Activated T-cell treated with anti-CD3 and anti-CD28 coated beads, Interleukin-2, amount 50 U/mL, for 24 hours (primary cell): Measurements from ENCODE around the gene TANGO2.
"Not testable (repeated sequence)": the region's sequence is repeated elsewhere in the genome, so short reads cannot be mapped to it uniquely, and the experiment has no call there.

Experiments
- DNase-seq: peaks from one replicate; pipeline ENCODE4 v3.0.0-alpha.2; 2020
- H3K27ac Mint-ChIP-seq: 2 replicates; pipeline ENCODE4 v1.8.0; 2020; ENCODE audit warnings: mild to moderate bottlenecking, mixed read lengths
- H3K27me3 Mint-ChIP-seq: 2 replicates; pipeline ENCODE4 v1.8.0; 2020; ENCODE audit warnings: mixed read lengths
- H3K36me3 Mint-ChIP-seq: 2 replicates; pipeline ENCODE4 v1.8.0; 2020; ENCODE audit warnings: low read depth, mixed read lengths
- H3K4me1 Mint-ChIP-seq: 2 replicates; pipeline ENCODE4 v1.8.0; 2020; ENCODE audit warnings: low read depth, mixed read lengths
- H3K4me3 Mint-ChIP-seq: 2 replicates; pipeline ENCODE4 v1.8.0; 2020; ENCODE audit warnings: mild to moderate bottlenecking, moderate library complexity, mixed read lengths
- H3K9me3 Mint-ChIP-seq: 2 replicates; pipeline ENCODE4 v1.8.0; 2020; ENCODE audit warnings: mixed read lengths

TANGO2 gene

GRCh38 chr22:20058989-20059770, 38.3 kb downstream of the TANGO2 start:
- Mint-ChIP-seq H3K4me1 (no peaks in the 10 kb centered on the region), H3K27me3 (no peaks in the 10 kb centered on the region), H3K9me3 (no peaks in the 10 kb centered on the region), H3K27ac (peak overlapping the region; percentile 50), H3K36me3 (peaks cover 67% of the 10 kb centered on the region), H3K4me3 (no peak overlapping the region)
- no peak for DNase-seq

DNA sequence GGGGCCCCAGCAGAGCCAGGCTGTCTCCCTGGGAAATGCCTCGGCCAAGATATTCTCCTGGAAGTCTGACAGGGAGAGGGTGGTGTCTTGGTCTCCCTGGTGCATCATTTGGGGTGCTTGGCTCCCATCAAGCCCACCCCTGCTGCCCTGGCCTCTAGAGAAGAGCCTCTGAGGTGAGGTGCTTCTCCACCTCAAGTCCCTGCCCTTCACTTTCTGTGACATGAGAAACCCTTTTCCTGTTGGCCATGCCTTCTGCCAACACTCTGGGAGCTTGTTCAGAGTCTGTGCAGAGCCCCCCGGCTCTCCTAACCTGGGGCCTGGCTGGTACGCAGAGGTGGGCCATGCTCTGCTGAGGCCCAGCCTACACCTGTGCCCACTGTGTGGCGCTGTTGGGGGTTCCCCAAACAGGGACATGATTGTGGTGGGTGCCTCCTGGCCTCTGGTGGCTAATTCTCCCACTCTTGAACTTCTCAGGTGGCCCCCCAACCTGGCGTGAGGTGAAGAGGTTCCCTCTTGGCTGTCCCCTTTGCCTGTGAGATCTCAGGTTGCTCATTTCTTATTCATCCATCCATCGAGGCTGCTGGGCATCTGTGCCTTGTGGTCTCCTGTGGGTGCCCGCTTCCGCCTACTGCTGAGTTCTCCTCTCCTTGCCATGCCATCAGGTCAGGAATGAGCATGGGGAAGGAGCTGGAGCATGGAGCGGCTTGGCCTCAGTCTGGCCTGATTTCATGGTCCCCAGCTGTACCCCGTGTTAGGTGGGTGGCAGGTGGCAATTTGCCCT, 40.0 kb downstream of the TANGO2 start:
- no peaks in the 10 kb centered on the region for H3K27me3 Mint-ChIP-seq
- H3K4me3 Mint-ChIP-seq = no peak overlapping the region
- no peaks in the 10 kb centered on the region for H3K9me3 Mint-ChIP-seq
- peaks cover 64% of the 10 kb centered on the region for H3K36me3 Mint-ChIP-seq
- no peak for DNase-seq
- H3K27ac Mint-ChIP-seq = peak overlapping the region; percentile 16
- no peaks in the 10 kb centered on the region for H3K4me1 Mint-ChIP-seq

DNA sequence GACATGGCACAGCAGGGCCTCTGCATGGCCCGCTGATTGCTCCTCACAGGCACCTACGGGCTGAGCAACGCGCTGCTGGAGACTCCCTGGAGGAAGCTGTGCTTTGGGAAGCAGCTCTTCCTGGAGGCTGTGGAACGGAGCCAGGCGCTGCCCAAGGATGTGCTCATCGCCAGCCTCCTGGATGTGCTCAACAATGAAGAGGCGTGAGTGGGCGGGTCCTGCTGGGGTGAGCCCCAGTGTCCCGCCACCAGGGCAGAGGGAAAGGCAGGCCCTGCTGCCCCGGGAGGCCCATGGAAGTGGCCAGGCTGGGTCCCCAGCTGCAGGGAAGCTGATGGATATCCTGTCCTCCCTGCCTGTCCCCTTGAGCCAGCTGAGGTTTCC, 40.6 kb downstream of the TANGO2 start:
- no peak overlapping the region for H3K4me3 Mint-ChIP-seq
- H3K36me3 Mint-ChIP-seq = peaks cover 59% of the 10 kb centered on the region
- H3K27me3 Mint-ChIP-seq = no peaks in the 10 kb centered on the region
- no peaks in the 10 kb centered on the region for H3K4me1 Mint-ChIP-seq
- DNase-seq = no peak
- no peaks in the 10 kb centered on the region for H3K9me3 Mint-ChIP-seq
- H3K27ac Mint-ChIP-seq = no peak overlapping the region

DNA sequence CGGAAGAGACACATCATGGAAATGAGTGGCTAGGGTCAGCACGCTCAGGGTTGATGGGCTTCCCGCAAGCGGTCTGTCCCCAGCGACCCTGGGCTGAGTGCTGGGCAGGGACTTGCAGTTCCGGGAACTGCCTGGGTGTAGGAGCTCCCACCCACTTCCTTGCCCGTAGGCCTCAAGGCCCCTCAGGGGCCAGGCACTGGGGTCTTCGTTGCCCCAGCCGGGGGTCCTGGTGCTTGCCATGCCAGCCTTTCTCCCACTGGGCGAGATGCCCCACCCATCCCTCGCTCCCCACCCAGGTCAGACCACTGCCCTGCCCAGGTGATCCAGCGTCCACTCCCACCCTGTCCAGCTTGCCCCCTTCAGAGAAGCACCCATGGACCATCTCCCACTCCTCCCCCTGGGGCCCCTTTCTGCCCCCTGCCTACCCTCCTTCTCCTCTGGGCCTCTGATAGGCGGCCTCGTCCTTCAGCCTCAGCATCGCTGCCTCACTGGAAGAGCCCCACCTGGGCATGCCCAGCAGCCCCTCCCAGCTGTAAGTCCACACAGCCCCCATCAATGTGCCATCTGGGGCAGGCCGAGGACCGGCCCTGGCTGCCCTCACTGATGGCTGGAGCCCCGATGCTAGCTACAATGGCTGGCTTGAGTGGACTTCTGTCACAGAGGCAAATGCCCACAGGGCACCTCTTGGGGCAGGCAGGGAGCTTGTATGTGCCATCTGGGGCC, 41.3 kb downstream of the TANGO2 start:
- Mint-ChIP-seq H3K4me1 (no peaks in the 10 kb centered on the region), H3K4me3 (no peak overlapping the region), H3K27me3 (no peaks in the 10 kb centered on the region), H3K27ac (peak overlapping the region; percentile 64), H3K9me3 (no peaks in the 10 kb centered on the region), H3K36me3 (peaks cover 54% of the 10 kb centered on the region)
- no peak for DNase-seq

DNA sequence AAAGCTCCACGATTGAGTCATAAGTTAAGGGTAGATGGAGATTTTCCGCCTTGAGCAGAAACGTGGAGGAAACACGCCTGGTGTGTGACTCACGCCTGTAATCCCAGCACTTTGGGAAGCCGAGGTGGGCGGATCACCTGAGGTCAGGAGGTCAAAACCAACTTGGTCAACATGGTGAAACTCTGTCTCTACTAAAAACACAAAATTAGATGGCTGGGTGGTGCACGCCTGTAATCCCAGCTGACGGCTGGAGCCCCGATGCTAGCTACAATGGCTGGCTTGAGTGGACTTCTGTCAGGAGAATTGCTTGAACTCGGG, 41.8 kb downstream of the TANGO2 start:
- H3K4me3 Mint-ChIP-seq = no peak overlapping the region
- no peaks in the 10 kb centered on the region for H3K9me3 Mint-ChIP-seq
- peak overlapping the region; percentile 64 for H3K27ac Mint-ChIP-seq
- H3K27me3 Mint-ChIP-seq = no peaks in the 10 kb centered on the region
- no peaks in the 10 kb centered on the region for H3K4me1 Mint-ChIP-seq
- DNase-seq = no peak
- peaks cover 50% of the 10 kb centered on the region for H3K36me3 Mint-ChIP-seq

DNA sequence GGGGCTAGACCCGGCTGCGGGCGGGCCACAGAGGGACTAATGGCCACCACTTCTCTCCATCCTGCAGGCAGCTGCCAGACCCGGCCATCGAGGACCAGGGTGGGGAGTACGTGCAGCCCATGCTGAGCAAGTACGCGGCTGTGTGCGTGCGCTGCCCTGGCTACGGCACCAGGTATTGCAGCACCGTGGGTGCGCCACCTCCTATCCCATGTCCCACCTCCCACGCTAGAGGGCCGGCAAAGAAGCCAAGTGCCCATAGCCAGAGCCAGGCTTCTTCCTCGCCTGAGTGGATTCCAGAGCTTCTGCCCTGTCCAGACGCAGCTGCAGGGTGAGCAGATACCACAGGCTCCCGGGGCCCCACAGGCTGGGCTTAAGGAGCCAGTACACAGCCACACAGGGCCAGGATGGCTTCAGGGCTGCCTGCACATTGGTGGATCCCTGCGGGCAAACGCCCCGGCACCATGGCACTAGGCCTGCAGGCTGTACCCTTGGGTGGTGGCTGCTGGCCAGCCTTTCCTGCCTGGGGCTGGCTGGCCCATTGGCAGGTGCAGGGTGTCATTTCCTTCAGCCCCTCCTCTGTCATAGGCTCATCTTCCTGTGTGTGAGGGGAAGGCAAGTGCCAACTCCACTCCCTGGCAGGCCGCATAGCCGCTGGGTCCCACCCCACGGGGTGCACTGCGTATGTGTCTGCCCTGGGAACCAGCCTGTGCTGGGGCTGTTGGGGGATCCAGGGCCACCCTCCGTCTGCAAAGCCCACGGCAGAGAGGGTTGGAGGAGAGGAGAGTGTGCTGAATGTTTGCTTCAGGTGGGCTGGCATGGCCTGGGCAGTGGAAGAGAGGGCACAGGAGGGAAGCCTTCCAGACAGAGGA, 42.6 kb downstream of the TANGO2 start:
- Mint-ChIP-seq H3K4me1 (no peaks in the 10 kb centered on the region), H3K27ac (no peak overlapping the region)

DNA sequence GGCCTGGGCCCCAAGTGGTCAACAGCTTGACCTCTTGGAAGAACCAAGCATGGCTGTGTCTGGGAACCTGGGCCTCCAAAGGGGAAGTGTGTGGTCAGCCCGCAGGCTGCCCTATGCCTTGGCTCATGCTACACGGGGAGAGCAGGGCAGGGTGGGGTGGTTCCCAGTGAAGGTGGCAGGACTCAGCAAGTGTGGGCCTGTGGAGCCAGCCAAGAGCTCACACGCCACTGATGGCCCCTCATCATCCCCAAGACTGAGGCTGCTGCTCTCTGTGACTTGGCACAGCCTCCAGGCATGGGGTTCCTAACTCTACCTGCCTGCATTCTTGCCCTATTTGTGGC, 43.2 kb downstream of the TANGO2 start:
- DNase-seq = no peak
- no peaks in the 10 kb centered on the region for H3K27me3 Mint-ChIP-seq
- H3K36me3 Mint-ChIP-seq = peaks cover 38% of the 10 kb centered on the region
- H3K27ac Mint-ChIP-seq = no peak overlapping the region
- no peaks in the 10 kb centered on the region for H3K9me3 Mint-ChIP-seq
- H3K4me3 Mint-ChIP-seq = no peak overlapping the region
- H3K4me1 Mint-ChIP-seq = no peaks in the 10 kb centered on the region

More for the DNA sequence above, 42.6 kb downstream of the TANGO2 start:
- peaks cover 42% of the 10 kb centered on the region for H3K36me3 Mint-ChIP-seq
- no peaks in the 10 kb centered on the region for H3K27me3 Mint-ChIP-seq
- H3K9me3 Mint-ChIP-seq = no peaks in the 10 kb centered on the region
- DNase-seq = no peak
- no peak overlapping the region for H3K4me3 Mint-ChIP-seq

GRCh38 chr22:20064545-20065262, 43.8 kb downstream of the TANGO2 start:
- Mint-ChIP-seq H3K4me3 (no peak overlapping the region), H3K4me1 (no peaks in the 10 kb centered on the region), H3K27me3 (no peaks in the 10 kb centered on the region), H3K36me3 (peaks cover 36% of the 10 kb centered on the region), H3K27ac (no peak overlapping the region), H3K9me3 (no peaks in the 10 kb centered on the region)
- DNase-seq = no peak

- H3K9me3 Mint-ChIP-seq = no peaks in the 10 kb centered on the region
- H3K36me3 Mint-ChIP-seq = peaks cover 36% of the 10 kb centered on the region
- no peaks in the 10 kb centered on the region for H3K27me3 Mint-ChIP-seq
- DNase-seq = no peak
- H3K4me3 Mint-ChIP-seq = no peak overlapping the region
- H3K4me1 Mint-ChIP-seq = no peaks in the 10 kb centered on the region
- no peak overlapping the region for H3K27ac Mint-ChIP-seq
Measured at GRCh38 chr22:20065896-20066616, 45.1 kb downstream of the TANGO2 start.

DNA sequence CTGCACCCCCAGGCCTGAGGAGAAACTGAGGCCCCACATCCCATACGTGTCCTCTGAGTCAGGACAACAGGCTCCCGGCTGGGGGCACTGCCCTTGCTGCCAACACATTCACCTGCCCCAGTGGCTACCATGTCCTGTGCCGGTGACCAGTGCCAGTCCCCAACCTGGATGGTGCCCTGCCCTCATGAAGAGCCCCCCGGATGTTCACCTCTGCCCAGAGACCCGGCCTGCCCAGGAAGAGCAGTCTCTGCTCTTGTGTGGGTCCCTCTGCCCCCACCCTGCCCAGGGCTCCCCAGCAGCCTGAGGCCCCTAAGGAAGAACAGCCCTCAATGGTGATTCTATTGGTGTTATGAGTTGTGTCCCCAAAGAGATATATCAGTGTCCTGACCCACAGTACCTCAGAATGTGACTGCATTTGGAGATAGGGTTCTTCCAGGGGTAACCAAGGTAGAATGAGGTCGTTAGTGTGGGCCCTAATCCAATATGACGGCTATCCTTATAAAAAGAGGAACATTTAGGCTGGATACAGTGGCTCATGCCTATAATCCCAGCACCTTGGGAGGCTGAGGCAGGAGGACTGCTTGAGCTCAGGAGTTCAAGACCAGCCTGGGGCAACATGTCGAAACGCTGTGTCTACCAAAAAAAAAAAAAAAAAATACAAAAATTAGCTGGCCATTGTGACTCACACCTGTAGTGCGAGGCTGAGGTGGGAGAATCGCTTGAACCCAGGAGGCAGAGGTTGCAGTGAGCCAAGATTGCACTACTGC, 45.9 kb downstream of the TANGO2 start:
- H3K4me3 Mint-ChIP-seq = no peak overlapping the region
- H3K4me1 Mint-ChIP-seq = no peaks in the 10 kb centered on the region
- H3K36me3 Mint-ChIP-seq = peaks cover 28% of the 10 kb centered on the region
- no peak for DNase-seq
- no peaks in the 10 kb centered on the region for H3K27me3 Mint-ChIP-seq
- no peaks in the 10 kb centered on the region for H3K9me3 Mint-ChIP-seq
- no peak overlapping the region for H3K27ac Mint-ChIP-seq

DNA sequence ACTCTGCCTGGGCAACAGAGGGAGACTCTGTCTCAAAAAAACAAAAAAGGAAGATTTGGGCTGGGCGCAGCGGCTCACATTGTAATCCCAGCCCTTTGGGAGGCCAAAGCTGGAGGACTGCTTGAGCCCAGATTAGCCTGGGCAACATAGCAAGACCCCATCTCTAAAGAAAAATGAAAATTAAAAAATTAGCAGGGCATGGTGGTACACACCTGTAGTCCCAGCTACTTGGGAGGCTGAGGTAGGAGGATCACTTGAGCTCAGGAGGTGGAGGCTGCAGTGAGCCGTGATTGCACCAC, 46.4 kb downstream of the TANGO2 start:
- DNase-seq, H3K4me3 Mint-ChIP-seq, H3K4me1 Mint-ChIP-seq, H3K27ac Mint-ChIP-seq, H3K27me3 Mint-ChIP-seq, H3K9me3 Mint-ChIP-seq: not testable (repeated sequence)
- H3K36me3 Mint-ChIP-seq = peaks cover 27% of the 10 kb centered on the region

DNA sequence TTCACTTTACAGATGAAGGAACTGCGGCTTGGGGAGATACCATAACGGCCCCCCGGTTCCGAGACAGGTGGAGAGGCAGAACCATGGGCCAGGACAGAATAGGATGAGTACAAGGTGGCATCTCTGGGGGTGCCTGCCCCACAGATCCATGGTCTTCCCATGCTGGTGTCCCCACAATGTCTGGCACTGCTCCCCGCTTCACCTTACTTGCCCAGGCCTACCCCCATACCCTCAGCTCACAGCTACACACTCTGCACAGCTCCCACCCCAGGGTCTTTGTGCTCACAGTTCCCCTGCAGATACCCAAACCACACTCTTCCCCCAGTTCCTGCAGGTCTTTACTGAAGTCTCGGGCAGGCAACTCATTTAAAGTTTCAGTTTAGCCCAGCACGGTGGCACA, 47.7 kb downstream of the TANGO2 start:
- Mint-ChIP-seq H3K27ac (no peak overlapping the region), H3K9me3 (no peaks in the 10 kb centered on the region), H3K4me1 (no peaks in the 10 kb centered on the region)

More for the DNA sequence above, 47.7 kb downstream of the TANGO2 start:
- DNase-seq = no peak
- peaks cover 16% of the 10 kb centered on the region for H3K36me3 Mint-ChIP-seq
- no peaks in the 10 kb centered on the region for H3K27me3 Mint-ChIP-seq
- H3K4me3 Mint-ChIP-seq = no peak overlapping the region
